Fibroblast of pulmonary artery (primary cell): ENCODE results near the gene ARHGDIA.

Experiments used
- DNase-seq: peaks from one replicate; pipeline ENCODE4 v3.0.0-alpha.2; 2010; ENCODE audit warnings: low read depth
- H3K4me3 ChIP-seq: replicated peaks from 2 replicates; pipeline ENCODE4 v1.5.1; 2011; ENCODE audit warnings: low read depth, mild to moderate bottlenecking, control low read depth, low read length, moderate library complexity
- TF ChIP-seq, protein P1 (sequence below): IDR thresholded peaks from 2 replicates; pipeline ENCODE4 v1.5.1; 2011; ENCODE audit warnings: mild to moderate bottlenecking, control low read depth, low read length, inconsistent platforms; ENCODE audit errors: missing control alignments

ARHGDIA gene

DNA sequence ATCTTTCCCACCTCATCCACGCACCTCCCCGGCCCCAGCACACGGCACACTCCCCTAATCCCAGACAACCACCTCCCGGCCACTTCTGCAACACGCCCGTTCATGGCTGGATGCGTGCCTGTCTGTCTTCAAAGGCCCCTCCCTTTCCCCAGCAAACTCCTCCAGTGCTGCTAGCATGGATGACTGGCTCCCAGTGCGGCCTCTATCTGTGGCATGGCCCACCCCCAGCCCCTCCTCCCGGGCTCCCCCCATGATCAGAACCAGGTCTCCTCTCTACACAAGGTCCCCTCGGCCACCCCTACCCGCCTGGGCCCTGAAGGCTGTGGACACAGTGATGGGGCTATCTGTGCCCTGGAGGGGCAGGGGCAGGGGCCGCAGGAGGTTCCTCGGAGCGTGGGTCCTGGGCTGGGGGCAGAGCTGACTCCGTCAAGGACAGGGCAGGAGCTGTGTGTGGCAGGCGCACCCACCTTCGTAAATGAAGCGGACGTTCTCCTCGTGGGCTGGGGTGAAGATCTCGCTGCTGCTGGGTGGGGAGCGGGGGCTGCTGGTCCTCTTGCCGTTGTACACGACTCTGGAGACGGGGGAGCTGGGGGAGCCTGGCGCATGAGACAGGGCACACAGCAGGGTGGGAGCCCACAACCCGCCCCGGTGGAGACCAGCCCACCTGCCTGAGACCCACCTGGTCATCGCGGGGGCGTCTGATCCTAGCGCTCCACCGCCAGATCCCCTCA is 47.2 kb downstream of the ARHGDIA start:
- TF ChIP-seq, protein P1, sequence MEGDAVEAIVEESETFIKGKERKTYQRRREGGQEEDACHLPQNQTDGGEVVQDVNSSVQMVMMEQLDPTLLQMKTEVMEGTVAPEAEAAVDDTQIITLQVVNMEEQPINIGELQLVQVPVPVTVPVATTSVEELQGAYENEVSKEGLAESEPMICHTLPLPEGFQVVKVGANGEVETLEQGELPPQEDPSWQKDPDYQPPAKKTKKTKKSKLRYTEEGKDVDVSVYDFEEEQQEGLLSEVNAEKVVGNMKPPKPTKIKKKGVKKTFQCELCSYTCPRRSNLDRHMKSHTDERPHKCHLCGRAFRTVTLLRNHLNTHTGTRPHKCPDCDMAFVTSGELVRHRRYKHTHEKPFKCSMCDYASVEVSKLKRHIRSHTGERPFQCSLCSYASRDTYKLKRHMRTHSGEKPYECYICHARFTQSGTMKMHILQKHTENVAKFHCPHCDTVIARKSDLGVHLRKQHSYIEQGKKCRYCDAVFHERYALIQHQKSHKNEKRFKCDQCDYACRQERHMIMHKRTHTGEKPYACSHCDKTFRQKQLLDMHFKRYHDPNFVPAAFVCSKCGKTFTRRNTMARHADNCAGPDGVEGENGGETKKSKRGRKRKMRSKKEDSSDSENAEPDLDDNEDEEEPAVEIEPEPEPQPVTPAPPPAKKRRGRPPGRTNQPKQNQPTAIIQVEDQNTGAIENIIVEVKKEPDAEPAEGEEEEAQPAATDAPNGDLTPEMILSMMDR: no peak
- DNase-seq: no peak
- no peak overlapping the region for H3K4me3 ChIP-seq

DNA sequence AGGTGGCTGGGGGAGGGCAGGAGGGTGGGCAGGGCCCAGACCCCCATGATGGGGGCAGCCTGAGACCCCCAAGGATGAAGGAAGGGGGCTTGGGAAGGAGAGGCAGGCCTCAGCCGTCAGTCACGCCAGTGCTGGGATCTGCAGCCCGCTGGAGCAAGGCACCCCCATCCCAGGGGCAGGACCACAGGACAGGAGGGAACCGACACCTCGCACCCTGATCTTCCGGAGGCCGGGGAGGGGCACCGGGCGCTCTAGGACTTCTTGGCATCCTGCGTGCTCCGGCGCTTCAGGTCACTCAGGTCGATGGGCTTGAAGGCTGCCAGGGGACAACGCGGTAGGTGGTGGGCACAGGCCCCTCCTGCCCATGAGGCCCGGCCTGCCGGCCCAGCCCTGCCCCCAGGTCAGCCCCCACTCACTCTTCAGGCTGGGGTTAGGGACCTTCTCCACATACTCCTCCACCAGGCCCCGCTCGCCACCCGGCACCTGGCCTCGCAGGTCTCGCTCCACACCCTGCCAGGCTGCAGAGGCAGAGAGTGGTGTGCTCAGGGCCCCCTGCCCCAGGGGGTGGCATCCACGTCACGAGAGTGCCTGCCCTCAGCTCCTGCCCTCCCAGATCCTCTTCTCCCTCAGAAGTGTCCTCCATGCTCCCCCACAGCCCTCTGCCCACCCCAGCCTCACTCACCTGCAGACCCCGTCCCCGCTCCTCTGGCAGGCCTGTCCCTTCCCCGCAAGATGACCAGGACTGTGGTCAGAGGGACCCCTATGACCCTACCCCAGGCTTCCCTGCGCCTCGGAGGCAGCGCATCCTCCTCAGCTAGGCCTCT is 47.9 kb downstream of the ARHGDIA start:
- no peak for DNase-seq
- no peak overlapping the region for H3K4me3 ChIP-seq
- TF ChIP-seq, protein P1: no peak

DNA sequence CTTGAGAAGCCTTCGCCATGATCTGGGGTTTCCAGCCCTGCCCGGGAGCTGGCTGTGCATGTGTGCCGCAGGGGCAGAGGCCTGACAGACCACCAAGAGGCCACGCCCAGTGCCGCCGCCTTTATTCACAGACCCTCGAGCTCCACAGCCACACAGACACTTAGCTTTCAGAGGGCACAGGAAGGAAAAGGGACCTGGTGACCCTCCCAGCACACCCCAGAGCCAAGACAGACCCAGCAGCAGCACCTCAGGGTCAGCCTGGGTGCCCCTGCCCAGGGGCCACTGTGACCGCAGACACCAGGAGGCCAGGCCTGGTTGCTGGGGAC is 48.9 kb downstream of the ARHGDIA start:
- TF ChIP-seq, protein P1: no peak
- no peak overlapping the region for H3K4me3 ChIP-seq

DNA sequence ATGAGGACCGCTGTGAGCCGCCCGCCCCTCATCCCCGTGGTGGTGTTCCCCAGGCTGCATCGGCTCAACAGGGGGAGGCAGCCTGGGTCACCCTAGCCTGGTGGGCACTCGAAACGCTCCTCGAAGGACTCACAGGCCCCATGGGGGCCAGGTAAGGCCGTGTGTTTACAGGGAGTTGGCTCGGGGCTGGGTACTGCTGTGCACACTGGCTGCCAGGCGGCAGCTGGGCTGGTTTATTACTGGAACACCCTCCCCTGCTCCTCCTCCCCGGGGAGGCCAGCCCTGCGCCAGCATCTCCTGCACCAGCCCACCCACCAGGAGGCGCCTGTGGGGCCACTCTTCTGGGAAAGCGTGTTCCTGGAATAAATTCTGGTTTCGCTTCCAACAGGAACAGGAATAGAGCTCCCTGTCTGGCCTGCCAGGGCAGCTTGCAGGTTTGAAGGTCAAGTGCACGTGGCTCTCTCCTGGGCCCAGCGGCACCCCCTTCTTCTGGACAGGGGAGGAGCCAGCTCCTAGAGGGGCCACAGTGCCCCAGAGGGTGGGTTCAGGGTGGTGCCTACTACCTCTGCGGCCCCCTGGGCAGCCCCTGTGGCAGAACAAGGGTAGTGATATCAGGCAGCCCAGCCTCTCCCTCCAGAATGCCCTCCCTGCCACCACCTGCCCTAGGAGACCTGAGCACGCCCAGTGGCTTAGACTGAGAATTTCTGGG is 49.4 kb downstream of the ARHGDIA start:
- no peak overlapping the region for H3K4me3 ChIP-seq
- DNase-seq: peak; percentile 48
- TF ChIP-seq, protein P1: peak; percentile 39

More for the DNA sequence above, 48.9 kb downstream of the ARHGDIA start:
- no peak for DNase-seq

DNA sequence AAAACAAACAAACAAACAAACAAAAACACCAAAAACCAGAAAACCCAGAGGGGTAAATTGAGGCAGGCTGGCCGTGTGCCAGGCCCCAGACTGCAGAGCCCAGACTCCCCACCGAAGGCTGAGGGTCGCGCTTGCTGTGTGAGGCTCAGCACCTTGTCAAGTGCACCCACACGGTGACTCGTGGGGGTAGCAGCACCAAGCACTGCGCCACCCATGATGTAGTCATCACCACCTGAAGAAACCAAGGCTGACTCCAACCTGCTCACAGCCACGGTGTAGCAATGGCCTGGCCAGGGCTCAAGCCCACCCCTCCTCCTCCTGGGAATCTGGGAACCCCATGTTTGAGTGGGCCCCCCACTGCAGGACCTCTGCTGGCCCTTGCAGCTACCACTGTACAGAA is 50.0 kb downstream of the ARHGDIA start:
- no peak overlapping the region for H3K4me3 ChIP-seq
- TF ChIP-seq, protein P1: no peak

DNA sequence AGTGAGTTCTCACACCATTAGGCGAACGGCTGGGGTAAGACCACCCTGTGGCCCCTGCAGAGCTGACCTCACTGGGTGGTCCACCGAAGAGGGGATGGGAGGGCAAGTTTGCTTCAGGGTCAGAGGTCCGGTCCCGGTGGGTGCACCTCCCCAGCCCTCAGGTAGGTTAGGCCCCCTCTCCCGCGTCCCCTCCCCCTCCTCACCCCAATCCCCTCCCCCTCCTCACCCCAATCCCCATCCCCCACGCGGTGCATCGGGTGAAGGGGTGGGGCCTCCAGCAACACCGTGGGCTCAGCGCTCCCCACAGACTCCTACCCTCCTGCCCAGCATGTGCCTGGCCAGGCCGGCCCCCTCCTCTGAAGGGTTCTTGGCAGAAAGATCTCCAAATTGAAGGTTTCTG is 51.4 kb downstream of the ARHGDIA start:
- H3K4me3 ChIP-seq: no peak overlapping the region
- no peak for DNase-seq
- TF ChIP-seq, protein P1: no peak

More for the DNA sequence above, 50.0 kb downstream of the ARHGDIA start:
- no peak for DNase-seq
